ENCODE measurements around the gene MRPL53.

MRPL53 gene

DNA sequence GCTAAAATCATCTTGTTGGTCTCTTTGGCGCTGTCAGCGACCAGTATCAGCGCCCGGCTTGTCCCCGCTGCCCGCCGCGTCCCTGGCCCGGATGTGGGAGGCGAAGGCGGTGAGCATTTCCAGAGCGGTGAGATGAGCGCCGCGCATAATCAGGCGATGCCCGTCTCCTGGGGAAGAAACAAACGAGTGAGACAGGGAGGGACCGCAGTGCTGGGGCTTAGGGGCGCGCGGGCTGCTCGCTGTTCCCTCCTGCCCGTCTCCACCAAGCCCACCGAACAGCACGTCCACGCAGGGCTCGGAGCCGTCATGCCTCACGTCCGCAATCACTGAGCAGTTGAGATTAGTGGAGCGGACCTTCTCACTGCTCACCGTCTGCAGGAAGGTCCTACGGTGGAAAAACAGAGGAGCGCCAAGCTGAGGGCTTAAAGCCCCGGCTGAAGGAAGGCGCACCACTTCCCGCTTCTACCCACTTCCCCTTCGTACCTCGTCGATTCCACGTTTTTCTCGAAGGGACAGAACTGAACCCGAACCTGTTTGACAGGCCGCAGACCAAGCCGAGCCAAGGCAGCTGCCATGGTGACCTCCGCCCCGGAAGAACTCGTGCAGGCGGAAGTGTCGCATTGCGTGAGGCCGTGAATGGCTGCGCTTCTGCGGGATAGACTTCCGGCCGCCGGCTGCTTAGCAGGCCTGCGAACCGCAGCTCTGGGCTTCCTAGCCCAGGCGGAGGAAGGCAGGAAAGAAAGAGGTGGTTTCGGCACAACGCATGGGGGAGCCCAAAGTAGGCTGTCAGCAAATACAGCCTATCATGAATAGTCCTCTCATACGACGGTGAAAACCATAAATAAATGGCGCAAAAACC, at the start of gene MRPL53:
MRPL53 (minus strand) TSS at position 595 of the 859 bp plus-strand sequence; CDS start at position 575, 20 bp downstream.
- H3K4me3 ChIP-seq (ENCODE audit: low read length) = peak within 1 kb of the TSS; percentile 69
- no peak for TF ChIP-seq ZNF274 (IDR thresholded peaks at IDR 0.05; ENCODE audit: low read depth, low read length)

DNA sequence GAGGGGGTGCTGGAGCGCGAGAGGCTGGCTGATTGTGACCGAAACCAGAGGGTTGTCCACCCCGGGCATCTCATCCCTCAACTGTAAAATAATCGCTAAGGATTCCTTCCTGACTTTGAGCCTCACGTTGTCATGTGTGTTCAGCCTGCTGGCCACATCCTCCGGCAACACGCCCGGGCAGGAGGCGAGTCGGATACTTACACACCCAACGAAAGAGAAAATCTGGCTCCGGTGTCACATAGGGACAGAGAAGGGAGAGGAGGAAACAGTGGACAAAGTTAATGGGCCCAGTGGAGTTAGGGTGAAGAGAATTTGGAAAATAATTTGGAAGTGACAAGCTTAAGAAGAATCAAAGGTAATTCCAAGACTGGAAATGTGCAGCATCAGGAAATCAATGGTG, 44.2 kb upstream of the MRPL53 start:
- H3K4me3 ChIP-seq (ENCODE audit: low read length) = no peak overlapping the region; the same call in 1 of the 2 replicates
- no peak for TF ChIP-seq ZNF274 (IDR thresholded peaks at IDR 0.05; ENCODE audit: low read depth, low read length)

DNA sequence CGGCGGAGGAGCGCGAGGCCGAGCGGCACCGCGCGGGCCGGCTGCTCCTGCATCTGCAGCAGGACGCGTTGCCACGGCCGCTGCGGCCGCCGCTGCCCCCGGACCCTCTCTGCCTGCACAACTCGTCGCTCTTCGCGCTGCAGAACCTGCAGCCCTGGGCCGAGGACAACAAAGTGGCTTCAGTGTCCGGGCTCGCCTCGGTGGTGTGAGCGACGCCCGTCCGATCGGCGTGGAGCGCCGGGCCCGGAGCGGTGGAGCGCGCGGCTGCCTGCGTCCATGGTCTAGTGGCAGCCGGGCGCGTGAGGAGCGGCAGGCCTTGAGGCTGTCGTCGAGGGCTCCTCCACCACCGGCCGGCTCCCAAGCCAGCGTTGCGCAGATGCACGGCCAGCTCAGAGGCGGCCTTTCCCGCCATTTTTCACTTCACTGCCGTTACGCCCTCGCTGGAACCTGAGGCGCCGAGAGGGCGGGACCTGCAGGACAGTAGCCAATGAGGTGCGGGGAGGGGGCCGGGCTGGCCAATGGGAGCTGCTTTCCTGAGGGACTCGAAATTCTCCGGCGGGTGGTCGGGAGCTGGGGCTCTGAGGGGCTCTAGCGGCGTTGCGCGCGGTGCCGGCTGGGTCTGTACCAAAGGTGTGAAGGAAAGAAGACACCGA, 43.6 kb upstream of the MRPL53 start:
- no peak for TF ChIP-seq ZNF274 (IDR thresholded peaks at IDR 0.05; ENCODE audit: low read depth, low read length)
- H3K4me3 ChIP-seq (ENCODE audit: low read length) = peak overlapping the region; percentile 1; the same call in 1 of the 2 replicates

DNA sequence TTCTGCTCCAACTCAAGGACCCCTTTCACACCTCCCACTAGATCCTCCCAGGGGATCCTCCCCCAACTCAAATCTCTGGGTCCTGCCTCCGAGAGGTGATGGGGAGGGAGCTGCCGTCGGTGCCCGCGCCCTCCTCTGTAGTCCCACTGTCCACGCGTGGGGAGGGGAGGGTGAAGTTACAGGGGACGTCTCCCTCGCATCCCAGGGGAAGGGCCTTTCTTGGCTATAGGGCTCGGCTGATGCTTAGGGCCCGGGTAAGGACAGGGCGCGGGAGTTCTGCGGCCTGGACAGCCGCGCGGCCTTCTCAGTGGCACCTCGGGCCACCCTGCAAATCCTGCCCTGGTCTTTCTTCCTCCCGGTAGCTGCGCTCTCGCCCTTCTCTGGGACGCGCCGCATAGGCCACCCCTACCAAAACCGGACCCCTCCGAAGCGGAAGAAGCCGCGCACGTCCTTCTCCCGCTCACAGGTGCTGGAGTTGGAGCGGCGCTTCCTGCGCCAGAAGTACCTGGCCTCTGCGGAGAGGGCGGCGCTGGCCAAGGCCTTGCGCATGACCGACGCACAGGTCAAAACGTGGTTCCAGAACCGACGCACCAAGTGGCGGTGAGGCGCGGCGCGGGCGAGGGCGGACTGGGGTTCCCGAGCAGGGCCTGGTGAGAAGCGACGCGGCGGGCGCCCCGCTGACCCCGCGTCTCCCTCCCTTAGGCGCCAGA, 42.9 kb upstream of the MRPL53 start:
- H3K4me3 ChIP-seq (ENCODE audit: low read length) = peak overlapping the region; percentile 1; the same call in 1 of the 2 replicates
- TF ChIP-seq ZNF274 (IDR thresholded peaks at IDR 0.05; ENCODE audit: low read depth, low read length) = no peak

DNA sequence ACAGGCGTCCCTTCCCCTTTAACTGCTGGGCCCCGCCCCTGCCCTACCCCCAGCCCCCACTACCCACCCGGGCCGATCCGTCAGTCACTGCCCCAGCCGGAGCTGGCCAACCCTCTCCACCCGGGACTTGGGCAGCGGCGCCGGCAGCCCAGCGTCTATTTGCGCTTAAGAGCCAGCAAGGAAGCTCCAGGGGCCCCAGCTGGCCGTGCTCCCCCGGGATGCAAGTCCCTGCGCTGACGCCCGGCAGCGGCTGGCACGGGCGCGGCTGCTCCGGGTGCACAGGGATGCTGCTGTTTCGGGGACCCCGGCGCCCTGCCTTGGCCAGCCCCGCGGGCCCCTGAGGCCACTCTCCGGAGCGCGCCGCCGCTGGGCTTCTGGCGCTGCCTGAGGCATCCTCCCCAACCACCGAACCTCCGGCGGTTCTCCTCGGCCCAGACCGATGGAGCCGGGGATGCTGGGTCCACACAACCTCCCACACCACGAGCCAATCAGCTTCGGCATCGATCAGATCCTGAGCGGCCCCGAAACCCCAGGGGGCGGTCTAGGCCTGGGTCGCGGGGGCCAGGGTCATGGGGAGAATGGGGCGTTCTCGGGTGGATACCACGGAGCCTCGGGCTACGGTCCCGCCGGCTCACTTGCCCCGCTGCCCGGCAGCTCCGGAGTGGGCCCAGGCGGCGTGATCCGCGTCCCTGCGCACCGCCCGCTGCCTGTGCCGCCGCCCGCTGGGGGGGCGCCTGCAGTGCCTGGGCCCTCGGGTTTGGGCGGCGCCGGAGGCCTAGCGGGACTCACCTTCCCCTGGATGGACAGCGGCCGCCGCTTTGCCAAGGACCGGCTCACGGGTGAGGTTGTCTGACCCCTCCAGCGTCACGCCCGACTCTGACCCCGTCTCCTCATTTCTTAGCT, 42.1 kb upstream of the MRPL53 start, which contains the start of gene TLX2:
TLX2 (plus strand) TSS at position 83 of the 903 bp plus-strand sequence; CDS start at position 440, 357 bp downstream.
- H3K4me3 ChIP-seq (ENCODE audit: low read length) = no peak within 1 kb of the TSS; the same call in 1 of the 2 replicates
- no peak for TF ChIP-seq ZNF274 (IDR thresholded peaks at IDR 0.05; ENCODE audit: low read depth, low read length)

DNA sequence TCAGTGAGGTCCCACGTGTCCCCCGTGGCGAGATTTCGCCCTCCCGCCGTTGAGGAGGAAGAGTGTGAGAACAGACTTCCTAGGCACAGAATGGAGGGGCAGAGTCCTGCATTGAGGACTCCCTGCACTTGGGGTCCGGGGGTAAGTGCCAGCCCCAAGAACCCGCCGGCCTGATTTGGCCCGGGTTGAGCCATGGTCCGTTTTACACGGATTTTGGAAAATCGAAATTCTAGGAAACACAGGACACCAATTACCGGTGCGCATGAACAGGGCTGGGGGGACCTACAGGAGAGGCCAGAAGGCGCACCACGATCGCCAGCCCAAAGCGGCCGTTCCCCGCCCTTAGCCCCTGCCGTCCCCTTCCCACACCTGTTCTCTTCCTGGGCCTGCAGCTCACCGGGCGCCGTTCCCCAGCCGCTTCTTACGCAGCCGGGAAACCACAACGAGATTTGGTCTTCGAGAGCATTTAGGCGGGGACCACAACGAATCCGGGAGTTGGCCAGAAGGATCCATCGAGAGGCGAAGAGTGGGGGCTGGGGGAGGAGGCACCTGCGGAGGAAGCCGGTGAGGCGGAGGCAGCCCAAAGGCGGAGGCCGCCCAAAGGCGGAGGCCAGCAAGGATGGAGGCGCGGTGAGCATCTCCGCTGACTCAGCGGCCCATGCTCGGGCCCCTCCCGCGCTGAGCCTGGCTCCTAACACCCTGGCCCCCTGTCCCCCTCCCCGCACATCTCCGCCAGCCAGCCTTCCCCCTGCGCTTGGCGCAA, 41.3 kb upstream of the MRPL53 start:
- no peak for TF ChIP-seq ZNF274 (IDR thresholded peaks at IDR 0.05; ENCODE audit: low read depth, low read length)
- H3K4me3 ChIP-seq (ENCODE audit: low read length) = no peak overlapping the region

DNA sequence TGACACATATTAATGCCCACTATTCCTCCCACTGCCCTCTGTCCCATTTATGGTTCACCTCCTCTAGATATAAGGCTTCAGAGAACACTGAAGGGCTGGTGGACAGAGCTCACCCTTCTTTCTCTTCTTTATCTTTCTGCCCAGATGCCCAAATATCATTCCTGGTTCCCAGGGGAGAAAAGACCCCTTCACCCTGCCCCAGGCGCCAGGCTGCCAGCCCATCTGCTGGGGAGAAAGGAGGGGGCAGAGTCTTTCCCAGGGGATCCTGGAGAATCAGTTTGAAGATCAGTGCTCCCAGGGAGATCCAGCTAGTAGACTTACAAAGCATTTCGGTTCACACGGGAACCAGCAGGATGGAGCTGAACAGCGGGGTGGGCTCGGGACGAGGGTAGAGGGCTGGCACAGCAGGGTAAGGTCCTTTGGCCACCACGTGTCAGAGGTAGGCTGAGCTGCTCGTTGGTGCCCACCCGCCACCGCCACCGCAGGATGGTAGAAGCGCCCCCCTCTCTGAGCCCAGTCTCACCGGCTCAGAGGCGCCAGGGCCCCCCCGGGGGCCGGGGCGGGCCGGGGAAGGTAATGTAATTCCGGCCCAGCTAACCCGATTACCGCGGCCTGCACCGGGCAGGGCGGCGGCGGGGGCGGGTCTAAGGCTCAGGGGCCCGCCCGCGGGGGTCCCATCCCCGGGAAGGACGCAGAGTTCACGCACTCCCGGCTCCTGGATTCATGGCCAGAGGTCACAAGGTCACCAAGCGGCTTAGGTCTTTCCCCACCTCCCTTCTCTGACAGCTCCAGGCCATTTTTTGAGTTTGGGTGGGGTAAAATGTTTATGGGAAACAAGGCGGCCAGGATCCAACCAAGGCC, 40.5 kb upstream of the MRPL53 start:
- no peak for TF ChIP-seq ZNF274 (IDR thresholded peaks at IDR 0.05; ENCODE audit: low read depth, low read length)
- H3K4me3 ChIP-seq (ENCODE audit: low read length) = no peak overlapping the region

DNA sequence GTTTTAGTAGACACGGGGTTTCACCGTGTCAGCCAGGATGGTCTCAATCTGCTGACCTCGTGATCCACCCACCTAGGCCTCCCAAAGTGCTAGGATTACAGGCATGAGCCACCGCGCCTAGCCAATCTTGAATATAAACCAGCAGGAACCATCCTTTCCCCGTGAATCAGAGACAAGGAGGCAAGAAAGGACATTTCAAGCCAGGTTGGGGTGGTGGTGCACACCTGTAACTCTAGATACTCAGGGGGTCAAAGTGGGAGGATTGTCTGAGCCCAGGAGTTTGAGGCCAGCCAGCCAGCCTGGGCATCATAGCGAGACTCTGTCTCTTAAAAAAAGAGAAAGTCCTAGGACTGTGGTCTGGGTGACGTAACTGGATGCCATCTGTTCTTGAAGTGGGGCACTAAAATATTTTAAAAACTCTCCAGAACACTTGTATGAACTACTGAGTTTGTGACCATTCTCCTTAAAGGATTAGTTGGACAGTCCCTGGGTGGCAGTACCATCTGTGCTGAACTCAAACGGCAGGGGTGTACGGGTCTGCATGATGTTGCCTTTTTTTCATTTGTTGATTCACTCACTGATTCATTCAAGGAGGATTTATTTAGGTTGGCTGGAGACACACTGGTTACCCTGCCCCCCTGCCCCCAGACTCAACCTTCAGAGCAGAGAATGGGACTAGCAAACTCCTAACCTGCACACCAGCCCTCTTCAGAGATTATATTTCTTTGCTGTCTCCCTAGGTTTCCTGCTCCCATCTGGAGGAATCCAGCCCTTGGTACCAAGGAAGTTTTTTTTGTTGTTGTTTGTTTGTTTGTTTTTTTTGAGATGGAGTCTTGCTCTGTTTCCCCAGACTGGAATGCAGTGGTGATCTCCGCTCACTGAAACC, 38.9 kb upstream of the MRPL53 start:
- TF ChIP-seq ZNF274 (IDR thresholded peaks at IDR 0.05; ENCODE audit: low read depth, low read length) = no peak
- no peak overlapping the region for H3K4me3 ChIP-seq (ENCODE audit: low read length)

DNA sequence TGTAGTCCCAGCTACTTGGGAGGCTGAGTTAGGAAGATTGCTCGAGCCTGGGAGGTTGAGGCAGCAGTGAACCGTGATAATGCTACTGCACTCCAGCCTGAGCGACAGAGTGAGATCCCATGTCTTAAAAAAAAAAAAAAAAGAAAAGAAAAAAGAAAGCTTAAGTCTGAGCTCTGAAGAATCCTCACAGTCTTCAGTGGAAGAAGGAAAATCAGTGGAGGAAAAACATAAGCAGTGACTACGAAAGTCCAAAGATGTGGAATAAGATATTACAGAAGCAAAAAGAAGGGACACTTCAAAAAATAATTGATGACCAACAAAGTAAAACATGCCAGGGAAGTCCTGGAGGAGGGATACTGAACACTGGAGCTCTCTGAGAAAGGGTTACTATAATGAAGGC, 37.8 kb upstream of the MRPL53 start:
- no peak overlapping the region for H3K4me3 ChIP-seq (ENCODE audit: low read length)
- TF ChIP-seq ZNF274 (IDR thresholded peaks at IDR 0.05; ENCODE audit: low read depth, low read length) = no peak

DNA sequence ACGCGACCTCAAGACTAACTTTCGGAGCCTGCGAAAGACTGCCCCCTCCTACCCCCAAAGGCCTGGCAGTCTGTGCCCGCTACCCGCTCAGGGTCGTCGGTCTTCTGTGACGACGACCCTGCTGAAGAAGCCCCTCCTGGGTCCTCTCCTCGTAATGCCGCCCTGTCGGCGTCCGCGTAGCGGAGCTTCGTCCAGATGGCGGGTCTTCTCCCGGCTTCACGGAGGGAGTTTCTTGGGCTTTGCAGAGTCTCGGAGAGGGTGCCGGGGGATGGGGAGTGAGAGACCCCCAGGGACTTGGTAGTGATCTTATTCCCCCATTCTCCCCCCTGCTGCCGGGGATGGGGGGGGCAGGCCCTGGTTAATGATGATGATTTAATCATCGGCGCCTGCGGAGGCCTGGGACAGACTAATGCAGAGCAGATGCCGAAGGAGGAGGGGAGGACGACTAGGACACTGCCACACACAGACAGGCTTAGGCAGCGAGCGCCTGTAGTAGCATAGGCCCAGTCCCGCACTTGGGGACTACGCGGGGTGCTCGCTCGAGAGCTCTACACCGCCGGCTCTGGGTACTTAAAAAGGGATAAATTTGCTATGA, 35.5 kb upstream of the MRPL53 start:
- peak overlapping the region; percentile 65; the same call in 1 of the 2 replicates for H3K4me3 ChIP-seq (ENCODE audit: low read length)

More for the DNA sequence above, 35.5 kb upstream of the MRPL53 start:
- no peak for TF ChIP-seq ZNF274 (IDR thresholded peaks at IDR 0.05; ENCODE audit: low read depth, low read length)
